Measurements from ENCODE around the gene MCM3AP. TPM values are rescaled to one million over a fixed set of nuclear protein-coding genes. Genes with fewer than 3 reads are reported as not detected.

MCM3AP gene
- total RNA-seq, 1 experiment from 2014 or later, result 140 TPM

DNA sequence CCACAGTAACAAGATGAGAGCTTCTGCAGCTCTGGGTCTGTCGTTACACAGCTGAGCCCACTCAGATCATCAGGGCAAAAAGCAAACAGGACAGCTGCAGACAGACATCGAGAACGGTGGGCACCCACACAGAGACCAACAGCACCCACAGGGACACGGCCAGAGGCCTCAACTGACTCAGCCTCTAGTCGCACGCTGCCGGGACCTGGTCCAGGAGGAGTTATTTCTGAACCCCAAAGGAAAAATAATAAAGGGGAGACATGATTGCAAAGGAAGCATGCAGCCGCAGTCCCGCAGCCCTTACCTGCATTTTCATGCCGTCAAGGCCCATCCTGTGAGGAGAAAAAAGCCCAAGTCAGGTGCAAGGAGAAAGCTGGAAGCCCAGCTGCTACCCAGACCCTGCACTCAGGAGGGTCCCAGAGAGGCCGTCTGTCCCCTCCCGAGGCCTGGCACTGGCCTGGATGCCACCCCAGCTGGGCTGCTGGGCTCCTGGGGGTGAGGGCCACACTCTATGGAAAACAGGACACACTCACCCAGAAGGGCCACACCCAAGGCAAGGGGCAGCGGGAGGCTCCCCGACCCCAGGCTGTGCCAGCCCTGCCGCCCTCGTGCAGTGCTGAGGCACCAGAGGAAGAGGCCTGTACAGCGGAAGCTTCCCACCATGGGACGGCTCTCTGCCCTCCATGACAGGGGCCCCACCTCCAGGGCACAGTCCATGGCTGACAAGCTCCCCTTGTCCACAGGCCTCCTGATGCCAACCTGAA, 72.5 kb downstream of the MCM3AP start:
- no peak overlapping the region for H3K27ac ChIP-seq (ENCODE audit: low read length)
- ATAC-seq (no peak), DNase-seq (no peak)
- H4K20me1 ChIP-seq (ENCODE audit: low read length), result no peaks in the 10 kb centered on the region
- TF ChIP-seq EZH2phosphoT487 (IDR thresholded peaks at IDR 0.05; ENCODE audit: borderline replicate concordance, low read length), result no peak
- TF ChIP-seq, protein P1, sequence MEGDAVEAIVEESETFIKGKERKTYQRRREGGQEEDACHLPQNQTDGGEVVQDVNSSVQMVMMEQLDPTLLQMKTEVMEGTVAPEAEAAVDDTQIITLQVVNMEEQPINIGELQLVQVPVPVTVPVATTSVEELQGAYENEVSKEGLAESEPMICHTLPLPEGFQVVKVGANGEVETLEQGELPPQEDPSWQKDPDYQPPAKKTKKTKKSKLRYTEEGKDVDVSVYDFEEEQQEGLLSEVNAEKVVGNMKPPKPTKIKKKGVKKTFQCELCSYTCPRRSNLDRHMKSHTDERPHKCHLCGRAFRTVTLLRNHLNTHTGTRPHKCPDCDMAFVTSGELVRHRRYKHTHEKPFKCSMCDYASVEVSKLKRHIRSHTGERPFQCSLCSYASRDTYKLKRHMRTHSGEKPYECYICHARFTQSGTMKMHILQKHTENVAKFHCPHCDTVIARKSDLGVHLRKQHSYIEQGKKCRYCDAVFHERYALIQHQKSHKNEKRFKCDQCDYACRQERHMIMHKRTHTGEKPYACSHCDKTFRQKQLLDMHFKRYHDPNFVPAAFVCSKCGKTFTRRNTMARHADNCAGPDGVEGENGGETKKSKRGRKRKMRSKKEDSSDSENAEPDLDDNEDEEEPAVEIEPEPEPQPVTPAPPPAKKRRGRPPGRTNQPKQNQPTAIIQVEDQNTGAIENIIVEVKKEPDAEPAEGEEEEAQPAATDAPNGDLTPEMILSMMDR (conservative IDR thresholded peaks at IDR 0.05; ENCODE audit: low read depth, low read length), result no peak
- TF ChIP-seq EZH2 (IDR thresholded peaks at IDR 0.05; ENCODE audit: low read length, unreplicated experiment), result no peak
- no peaks in the 10 kb centered on the region for H3K36me3 ChIP-seq (ENCODE audit: low read depth, low read length)
- intact Hi-C loops (cut with micrococcal nuclease), result no loop called here
- ChIA-PET POLR2A (ENCODE audit: unreplicated experiment) (no interaction called here), CTCF (no interaction called here)
- no peaks in the 10 kb centered on the region for H3K79me2 ChIP-seq (ENCODE audit: low read length)
- H3K4me1 ChIP-seq (ENCODE audit: insufficient read depth, low read length), result no peaks in the 10 kb centered on the region
- no peaks in the 10 kb centered on the region for H3K9me3 ChIP-seq (ENCODE audit: low read length)
- no peak overlapping the region for H2AFZ ChIP-seq (ENCODE audit: low read length)
- no TSS peak for BruUV-seq (replicated peaks)
- H3K4me2 ChIP-seq (ENCODE audit: low read length), result no peak overlapping the region
- H3K27me3 ChIP-seq (ENCODE audit: low read length), result no peaks in the 10 kb centered on the region
- H3K4me3 ChIP-seq (ENCODE audit: low read length), result no peak overlapping the region
- H3K9me2 ChIP-seq (replicated peaks; ENCODE audit: low read length), result no peaks in the 10 kb centered on the region
- H3F3A ChIP-seq (ENCODE audit: low read length, unreplicated experiment), result no peaks in the 10 kb centered on the region
- no peak overlapping the region for H3K9ac ChIP-seq (ENCODE audit: low read length)

DNA sequence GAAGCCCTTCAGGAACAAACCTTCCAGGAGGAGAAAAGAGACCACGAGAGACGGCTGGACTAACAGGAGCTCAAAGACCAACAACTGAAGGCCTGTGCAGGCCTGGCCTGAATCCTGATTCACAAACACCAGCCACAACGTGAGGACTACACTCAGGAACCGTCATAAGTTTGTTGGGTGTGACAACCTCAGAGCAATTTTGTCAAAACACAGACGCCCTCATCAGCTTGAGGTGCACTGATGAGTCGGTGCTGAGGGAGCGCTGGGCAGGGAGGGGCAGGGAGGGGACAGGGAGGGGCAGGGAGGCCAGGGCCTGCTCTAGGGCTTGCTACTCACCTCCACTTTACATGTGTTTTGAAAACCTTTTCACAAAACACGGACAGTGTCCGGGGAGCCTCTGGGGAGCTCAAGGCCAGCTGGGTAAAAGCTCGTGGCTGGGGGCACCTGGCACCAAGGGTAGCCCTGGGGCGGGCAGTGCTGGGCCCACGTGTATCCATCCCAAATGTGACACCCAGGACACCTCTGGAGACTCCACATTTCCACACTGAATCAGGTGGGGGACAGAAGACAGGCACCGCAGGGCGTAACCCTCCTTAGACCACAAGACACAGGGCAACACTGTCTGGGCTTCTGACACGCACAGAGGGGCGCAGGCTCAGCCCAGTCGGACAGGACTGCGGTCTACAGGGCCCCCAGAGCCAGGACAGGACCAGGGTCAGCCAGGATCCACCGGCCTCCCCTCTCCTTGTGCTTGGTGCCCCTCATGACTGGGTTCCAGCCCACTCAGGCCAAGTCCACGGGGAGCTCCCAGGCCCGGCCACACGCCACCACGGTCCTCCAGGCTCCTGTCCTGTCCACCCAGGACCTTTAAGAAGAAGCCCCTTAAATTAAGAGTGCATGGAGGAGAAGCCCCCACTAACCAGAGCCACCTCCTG, 73.4 kb downstream of the MCM3AP start:
- Histone ChIP-seq H3K27me3 (ENCODE audit: low read length) (no peaks in the 10 kb centered on the region), H3K4me2 (ENCODE audit: low read length) (no peak overlapping the region), H3K9me3 (ENCODE audit: low read length) (no peaks in the 10 kb centered on the region), H3K27ac (ENCODE audit: low read length) (no peak overlapping the region), H3K9me2 (replicated peaks; ENCODE audit: low read length) (no peaks in the 10 kb centered on the region), H3K4me3 (ENCODE audit: low read length) (no peak overlapping the region), H3K36me3 (ENCODE audit: low read depth, low read length) (no peaks in the 10 kb centered on the region), H3K79me2 (ENCODE audit: low read length) (no peaks in the 10 kb centered on the region), H3F3A (ENCODE audit: low read length, unreplicated experiment) (no peaks in the 10 kb centered on the region), H3K4me1 (ENCODE audit: insufficient read depth, low read length) (no peaks in the 10 kb centered on the region), H3K9ac (ENCODE audit: low read length) (no peak overlapping the region), H4K20me1 (ENCODE audit: low read length) (no peaks in the 10 kb centered on the region), H2AFZ (ENCODE audit: low read length) (no peak overlapping the region)
- CTCF ChIA-PET, result no interaction called here
- TF ChIP-seq EZH2phosphoT487 (IDR thresholded peaks at IDR 0.05; ENCODE audit: borderline replicate concordance, low read length), result no peak
- TF ChIP-seq, protein P1 (conservative IDR thresholded peaks at IDR 0.05; ENCODE audit: low read depth, low read length), result no peak
- TF ChIP-seq EZH2 (IDR thresholded peaks at IDR 0.05; ENCODE audit: low read length, unreplicated experiment), result no peak
- intact Hi-C loops (cut with micrococcal nuclease), result no loop called here
- DNase-seq (peak; percentile 43), ATAC-seq (peak; percentile 83)
- no TSS peak for BruUV-seq (replicated peaks)
- POLR2A ChIA-PET (ENCODE audit: unreplicated experiment), result no interaction called here
